AG04450 (cell line): ENCODE results near the gene GPRIN3. TPM values are rescaled to one million over a fixed set of nuclear protein-coding genes. Genes with fewer than 3 reads are reported as not detected.
"Not testable (repeated sequence)": the region's sequence is repeated elsewhere in the genome, so short reads cannot be mapped to it uniquely, and the experiment has no call there.

Experiments used
- CTCF ChIA-PET: fragments of 300-600, 350-600 bp; formaldehyde crosslinking; extraction: SDS; loops from one replicate; lab custom pipeline; 2022; ENCODE audit warnings: antibody characterized with exemption, inconsistent platforms; lab: Charles Lee
- POLR2A ChIA-PET: fragments of 350-600 bp; formaldehyde crosslinking; extraction: SDS; loops from one replicate; lab custom pipeline; 2021; ENCODE audit warnings: antibody characterized with exemption, inconsistent platforms; lab: Yijun Ruan, JAX
- DNase-seq: peaks from one replicate; pipeline ENCODE4 v3.0.0-alpha.2; 2011; ENCODE audit warnings: low read depth, low spot score
- H3K27ac ChIP-seq: one replicate; pipeline ENCODE4 v1.5.1; 2012; ENCODE audit warnings: low read depth, low read length, control low read depth
- H3K27me3 ChIP-seq: one replicate; pipeline ENCODE4 v1.6.0; 2012; ENCODE audit warnings: low read length; ENCODE audit not compliant: control insufficient read depth, insufficient read depth
- H3K4me3 ChIP-seq: 2 replicates; pipeline ENCODE4 v1.5.1; 2011; ENCODE audit warnings: mild to moderate bottlenecking, low read depth, low read length, control low read depth
- H3K9me3 ChIP-seq: 2 replicates; pipeline ENCODE4 v1.5.1; 2012; ENCODE audit warnings: low read length; ENCODE audit not compliant: control insufficient read depth, insufficient read depth
- polyA plus RNA-seq: library from polyadenylated mRNA; depleted of rRNA; stranded (reverse); fragments of >200 nt; gene quantifications from 2 replicates; pipeline ENCODE4 v1.2.3, GENCODE V29; 2011
- TF ChIP-seq, protein P1 (sequence below): IDR thresholded peaks from 2 replicates; pipeline ENCODE4 v1.5.1; 2011; ENCODE audit warnings: low read depth, low read length, control low read depth, inconsistent platforms

The GPRIN3 gene
- polyA plus RNA-seq, 1 experiment: 0.01 TPM

- POLR2A ChIA-PET: no interaction called here
- no peak overlapping the region for H3K4me3 ChIP-seq
- no peak overlapping the region for H3K27ac ChIP-seq
- CTCF ChIA-PET: interaction anchor here (1.5 kb wide), 1 partner anchor 59 kb away, joined by 4 read pairs; no protein-coding TSS in a partner anchor
- TF ChIP-seq, protein P1, sequence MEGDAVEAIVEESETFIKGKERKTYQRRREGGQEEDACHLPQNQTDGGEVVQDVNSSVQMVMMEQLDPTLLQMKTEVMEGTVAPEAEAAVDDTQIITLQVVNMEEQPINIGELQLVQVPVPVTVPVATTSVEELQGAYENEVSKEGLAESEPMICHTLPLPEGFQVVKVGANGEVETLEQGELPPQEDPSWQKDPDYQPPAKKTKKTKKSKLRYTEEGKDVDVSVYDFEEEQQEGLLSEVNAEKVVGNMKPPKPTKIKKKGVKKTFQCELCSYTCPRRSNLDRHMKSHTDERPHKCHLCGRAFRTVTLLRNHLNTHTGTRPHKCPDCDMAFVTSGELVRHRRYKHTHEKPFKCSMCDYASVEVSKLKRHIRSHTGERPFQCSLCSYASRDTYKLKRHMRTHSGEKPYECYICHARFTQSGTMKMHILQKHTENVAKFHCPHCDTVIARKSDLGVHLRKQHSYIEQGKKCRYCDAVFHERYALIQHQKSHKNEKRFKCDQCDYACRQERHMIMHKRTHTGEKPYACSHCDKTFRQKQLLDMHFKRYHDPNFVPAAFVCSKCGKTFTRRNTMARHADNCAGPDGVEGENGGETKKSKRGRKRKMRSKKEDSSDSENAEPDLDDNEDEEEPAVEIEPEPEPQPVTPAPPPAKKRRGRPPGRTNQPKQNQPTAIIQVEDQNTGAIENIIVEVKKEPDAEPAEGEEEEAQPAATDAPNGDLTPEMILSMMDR: no peak
- H3K27me3 ChIP-seq: peaks cover 5% of the 10 kb centered on the region
- no peaks in the 10 kb centered on the region for H3K9me3 ChIP-seq
- DNase-seq: no peak
These were observed 49.1 kb downstream of the GPRIN3 start for GRCh38 chr4:89258506-89258905.

DNA sequence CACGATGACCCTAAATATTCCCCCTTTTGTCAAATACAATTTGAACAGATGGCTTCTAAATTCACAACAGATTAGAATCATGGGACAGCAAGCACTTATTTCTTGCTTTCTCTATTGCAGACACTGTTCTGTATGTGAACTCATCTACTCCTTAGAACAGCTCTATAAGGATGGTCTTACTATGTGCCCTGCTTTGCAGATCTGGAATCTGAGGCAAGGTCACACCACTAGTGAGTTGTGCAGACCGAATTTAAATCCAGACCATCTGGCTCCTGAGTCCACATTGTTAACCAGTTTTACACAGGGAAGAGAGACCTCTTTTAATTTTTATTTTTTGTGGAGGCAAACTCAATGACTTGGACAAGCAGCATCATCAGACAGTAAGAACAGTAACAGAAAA is 50.2 kb downstream of the GPRIN3 start:
- POLR2A ChIA-PET: no interaction called here
- no peak overlapping the region for H3K27ac ChIP-seq
- CTCF ChIA-PET: interaction anchor here (1.5 kb wide), 1 partner anchor 60 kb away, joined by 4 read pairs; no protein-coding TSS in a partner anchor
- H3K9me3 ChIP-seq: no peaks in the 10 kb centered on the region
- no peak for DNase-seq
- H3K27me3 ChIP-seq: peaks cover 5% of the 10 kb centered on the region
- no peak overlapping the region for H3K4me3 ChIP-seq
- TF ChIP-seq, protein P1: no peak

- ChIA-PET POLR2A (no interaction called here), CTCF (interaction anchor here (0.7 to 1.5 kb wide), 3 partner anchors 23 to 179 kb away, joined by 3 to 4 read pairs (median 3); no protein-coding TSS in a partner anchor)
- no peak overlapping the region for H3K27ac ChIP-seq
- peaks cover 5% of the 10 kb centered on the region for H3K27me3 ChIP-seq
- TF ChIP-seq, protein P1: no peak
- H3K4me3 ChIP-seq: no peak overlapping the region
- no peak for DNase-seq
- no peaks in the 10 kb centered on the region for H3K9me3 ChIP-seq
These were observed 51.3 kb downstream of the GPRIN3 start for GRCh38 chr4:89256203-89256800.

DNA sequence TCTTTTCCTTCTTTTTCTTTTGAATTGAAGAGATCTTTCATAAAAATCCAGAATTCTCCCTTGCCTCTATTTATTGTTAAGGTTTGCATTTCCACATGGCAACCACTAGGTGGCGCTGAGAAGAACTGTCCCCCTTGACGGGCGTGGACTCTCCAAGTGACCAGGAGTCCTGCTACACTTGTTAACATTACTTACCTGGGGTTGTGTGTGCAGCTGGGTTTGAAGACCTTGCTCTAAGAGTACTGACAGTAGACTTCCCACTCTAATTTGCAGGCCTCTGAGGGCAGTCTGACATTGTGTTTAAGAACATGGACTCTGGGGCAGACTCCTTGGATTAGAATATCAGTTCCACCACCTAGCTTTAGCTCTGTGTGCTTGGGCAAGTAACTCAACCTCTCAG is 52.8 kb downstream of the GPRIN3 start:
- Histone ChIP-seq H3K4me3 (no peak overlapping the region), H3K27ac (no peak overlapping the region), H3K9me3 (no peaks in the 10 kb centered on the region), H3K27me3 (peaks cover under 1% of the 10 kb centered on the region)
- ChIA-PET CTCF (interaction anchor here (0.7 to 1.5 kb wide), 7 partner anchors 9 to 1595 kb away, joined by 3 to 8 read pairs (median 4); no protein-coding TSS in a partner anchor), POLR2A (no interaction called here)
- no peak for DNase-seq
- TF ChIP-seq, protein P1: peak; percentile 75

GRCh38 chr4:89254347-89254746 is 53.3 kb downstream of the GPRIN3 start:
- H3K27ac ChIP-seq, POLR2A ChIA-PET, H3K27me3 ChIP-seq, DNase-seq, H3K9me3 ChIP-seq, H3K4me3 ChIP-seq: not testable (repeated sequence)
- CTCF ChIA-PET: interaction anchor here (0.6 to 1.5 kb wide), 4 partner anchors 13 to 460 kb away, joined by 4 to 6 read pairs (median 5); no protein-coding TSS in a partner anchor
